NT2/D1 (cell line): ENCODE results near the gene OTOP3.
A peak's percentile ranks its signal among the peaks of the same experiment; 100 is the strongest.
"Not testable (repeated sequence)": the region's sequence is repeated elsewhere in the genome, so short reads cannot be mapped to it uniquely, and the experiment has no call there.

ENCODE experiments used
- DNase-seq: peaks from one replicate; pipeline ENCODE4 v3.0.0-alpha.2; 2011; ENCODE audit warnings: low read depth, low spot score
- H3K27me3 ChIP-seq: 2 replicates; pipeline ENCODE4 v1.6.0; 2011; ENCODE audit warnings: mild to moderate bottlenecking; ENCODE audit not compliant: insufficient read length, insufficient read depth
- H3K36me3 ChIP-seq: 2 replicates; pipeline ENCODE4 v1.6.1; 2011; ENCODE audit warnings: mild to moderate bottlenecking, low read length, mixed read lengths; ENCODE audit not compliant: insufficient read depth, insufficient read length
- H3K4me1 ChIP-seq: 2 replicates; pipeline ENCODE4 v1.5.1; 2011; ENCODE audit not compliant: insufficient read depth, insufficient read length
- H3K4me3 ChIP-seq: 2 replicates; pipeline ENCODE4 v1.5.1; 2011; ENCODE audit warnings: low read depth; ENCODE audit not compliant: insufficient read length
- H3K9ac ChIP-seq: 2 replicates; pipeline ENCODE4 v1.6.0; 2011; ENCODE audit warnings: low read depth; ENCODE audit not compliant: insufficient read length
- H3K9me3 ChIP-seq: 2 replicates; pipeline ENCODE4 v1.5.1; 2011; ENCODE audit warnings: mild to moderate bottlenecking, low read length; ENCODE audit not compliant: insufficient read depth
- SUZ12 ChIP-seq: IDR thresholded peaks from 2 replicates; pipeline ENCODE4 v1.6.1; 2011; ENCODE audit not compliant: insufficient read length, insufficient read depth; ENCODE audit errors: extremely low read depth
- YY1 ChIP-seq: IDR thresholded peaks from 2 replicates; pipeline ENCODE4 v1.6.1; 2011; ENCODE audit not compliant: insufficient read length, insufficient read depth
- ZNF274 ChIP-seq: IDR thresholded peaks from 2 replicates; pipeline ENCODE4 v1.6.1; 2011; ENCODE audit warnings: mild to moderate bottlenecking, low read depth, low read length

Gene OTOP3

GRCh38 chr17:74964246-74964761 is 28.6 kb downstream of the OTOP3 start:
- Histone ChIP-seq H3K4me3 (no peak overlapping the region), H3K9ac (no peak overlapping the region), H3K4me1 (peaks cover 6% of the 10 kb centered on the region), H3K9me3 (no peaks in the 10 kb centered on the region), H3K27me3 (peaks cover 13% of the 10 kb centered on the region), H3K36me3 (no peaks in the 10 kb centered on the region)
- TF ChIP-seq SUZ12 (no peak), YY1 (no peak), ZNF274 (no peak)
- no peak for DNase-seq

- Histone ChIP-seq H3K4me3 (no peak overlapping the region), H3K36me3 (no peaks in the 10 kb centered on the region), H3K9me3 (no peaks in the 10 kb centered on the region), H3K9ac (no peak overlapping the region), H3K27me3 (peaks cover 7% of the 10 kb centered on the region), H3K4me1 (peaks cover 6% of the 10 kb centered on the region)
- no peak for TF ChIP-seq YY1
- no peak for TF ChIP-seq SUZ12
- TF ChIP-seq ZNF274: no peak
- no peak for DNase-seq
Observed at GRCh38 chr17:74964988-74965622, 29.4 kb downstream of the OTOP3 start.

GRCh38 chr17:74968361-74968780 is 32.7 kb downstream of the OTOP3 start:
- H3K27me3 ChIP-seq: peaks cover 33% of the 10 kb centered on the region
- no peaks in the 10 kb centered on the region for H3K9me3 ChIP-seq
- DNase-seq: no peak
- no peak overlapping the region for H3K4me3 ChIP-seq
- no peak for TF ChIP-seq YY1
- no peak for TF ChIP-seq SUZ12
- no peak for TF ChIP-seq ZNF274
- no peak overlapping the region for H3K9ac ChIP-seq
- H3K4me1 ChIP-seq: peaks cover 7% of the 10 kb centered on the region
- H3K36me3 ChIP-seq: no peaks in the 10 kb centered on the region

GRCh38 chr17:74969501-74969900 is 33.8 kb downstream of the OTOP3 start:
- not testable (repeated sequence) for H3K4me1 ChIP-seq, H3K4me3 ChIP-seq, H3K9ac ChIP-seq, H3K9me3 ChIP-seq, H3K36me3 ChIP-seq, DNase-seq
- peaks cover 44% of the 10 kb centered on the region for H3K27me3 ChIP-seq

GRCh38 chr17:74970395-74970794 is 34.7 kb downstream of the OTOP3 start:
- DNase-seq: no peak
- TF ChIP-seq ZNF274: no peak
- TF ChIP-seq SUZ12: no peak
- TF ChIP-seq YY1: no peak

GRCh38 chr17:74971069-74971841 is 35.6 kb downstream of the OTOP3 start:
- H3K9me3 ChIP-seq: no peaks in the 10 kb centered on the region
- peak overlapping the region; percentile 1 for H3K9ac ChIP-seq
- H3K4me3 ChIP-seq: peak overlapping the region; percentile 61
- DNase-seq: no peak
- peaks cover 60% of the 10 kb centered on the region for H3K27me3 ChIP-seq
- TF ChIP-seq SUZ12: no peak
- TF ChIP-seq ZNF274: no peak
- no peak for TF ChIP-seq YY1
- no peaks in the 10 kb centered on the region for H3K36me3 ChIP-seq
- peaks cover 7% of the 10 kb centered on the region for H3K4me1 ChIP-seq

More at GRCh38 chr17:74970395-74970794, 34.7 kb downstream of the OTOP3 start:
- H3K9me3 ChIP-seq: no peaks in the 10 kb centered on the region
- peaks cover 7% of the 10 kb centered on the region for H3K4me1 ChIP-seq
- no peak overlapping the region for H3K9ac ChIP-seq
- no peak overlapping the region for H3K4me3 ChIP-seq
- H3K36me3 ChIP-seq: no peaks in the 10 kb centered on the region
- peaks cover 53% of the 10 kb centered on the region for H3K27me3 ChIP-seq

- Histone ChIP-seq H3K4me3 (peak overlapping the region; percentile 61), H3K4me1 (peaks cover 7% of the 10 kb centered on the region), H3K9me3 (no peaks in the 10 kb centered on the region), H3K9ac (peak overlapping the region; percentile 1), H3K27me3 (peaks cover 60% of the 10 kb centered on the region), H3K36me3 (no peaks in the 10 kb centered on the region)
- no peak for DNase-seq
- TF ChIP-seq ZNF274: no peak
- no peak for TF ChIP-seq YY1
- TF ChIP-seq SUZ12: peak; percentile 40
Observed at GRCh38 chr17:74971842-74972106, 36.1 kb downstream of the OTOP3 start.
